Left lung (tissue), 10 donors: ENCODE measurements around the gene PCGF2. TPM values are rescaled to one million over a fixed set of nuclear protein-coding genes. Genes with fewer than 3 reads are reported as not detected.

Experiments
- ATAC-seq: fragments of 200-7000 bp; cut with Tn5 transposase; one replicate; pipeline ENCODE4 v1.9.1; 2020; ENCODE audit warnings: moderate library complexity
- DNase-seq, 4 donors: peaks; one replicate each; pipeline ENCODE4 v3.0.0-alpha.2; 2013 to 2020
- H3K27ac ChIP-seq, 2 donors: fragments of 200-600 bp; sonication (generic) in 1 of 2; one replicate each; pipeline versions ENCODE4 v1.5.0 to v1.8.0; 2020 to 2021
- H3K27me3 ChIP-seq, 2 donors: fragments of 200-600 bp; sonication (generic) in 1 of 2; one replicate each; pipeline versions ENCODE4 v1.5.0 to v1.8.0; 2020 to 2021
- H3K36me3 ChIP-seq, 2 donors: fragments of 200-600 bp; sonication (generic) in 1 of 2; one replicate each; pipeline versions ENCODE4 v1.5.0 to v1.8.0; 2020 to 2021
- H3K4me1 ChIP-seq, 2 donors: fragments of 200-600 bp; one replicate each; pipeline ENCODE4 v1.8.0; 2021
- H3K4me3 ChIP-seq, 2 donors: fragments of 200-600 bp; sonication (generic) in 1 of 2; one replicate each; pipeline versions ENCODE4 v1.5.0 to v1.8.0; 2020 to 2021; ENCODE audit warnings: mild to moderate bottlenecking in 1 of 2
- H3K9me3 ChIP-seq, 2 donors: fragments of 200-600 bp; sonication (generic) in 1 of 2; one replicate each; pipeline versions ENCODE4 v1.5.0 to v1.8.0; 2020 to 2021
- CTCF ChIP-seq, 2 donors: fragments of 200-600 bp; sonication (generic) in 1 of 2; IDR thresholded peaks; one replicate each; pipeline versions ENCODE4 v1.5.0 to v1.8.0; 2021; ENCODE audit warnings: antibody characterized with exemption in 2 of 2
- intact Hi-C, 2 donors: fragments of 100-400 bp; cut with DNase I; formaldehyde crosslinking; loops; one replicate each; pipeline versions ENCODE4 v1.11.2 to v1.14.2; 2022
- polyA plus RNA-seq, 6 donors: library from polyadenylated mRNA; unstranded; fragments of 120-200 nt; gene quantifications; one replicate each; pipeline ENCODE4 v1.2.1, GENCODE V29; 2013; ENCODE audit not compliant: insufficient read length in 6 of 6
- total RNA-seq, 2 donors: library from RNA; stranded (reverse); fragmentation: NEBNext Ultra II Directional; extraction: Animal tissue kit (Norgen Biotek cat#: 25700); gene quantifications; one replicate each; pipeline ENCODE4 v1.2.1, GENCODE V29; 2021
- donor health status: DM: no; HTN: yes; CAD: no.
- donor health status: DM: no; HTN: no; CAD: no.

Gene PCGF2
- total and polyA plus RNA-seq, 8 donors, result 40.0 to 102 (median 85.0) TPM

GRCh38 chr17:38725066-38725465 lies 23.1 kb downstream of the PCGF2 start:
- intact Hi-C loops, result no loop called here
- Histone ChIP-seq H3K36me3 (peaks cover 0 to 57% of the 10 kb centered on the region in 2 donors), H3K4me3 (no peak overlapping the region), H3K27ac (no peak overlapping the region), H3K9me3 (no peaks in the 10 kb centered on the region), H3K4me1 (peaks cover 0 to 32% of the 10 kb centered on the region in 2 donors), H3K27me3 (no peaks in the 10 kb centered on the region)
- DNase-seq, result no peak
- ATAC-seq, result no peak
- TF ChIP-seq CTCF (IDR thresholded peaks at IDR 0.05), result no peak

GRCh38 chr17:38724337-38724988 lies 23.7 kb downstream of the PCGF2 start:
- ATAC-seq, result peak; percentile 4
- H3K4me3 ChIP-seq, result no peak overlapping the region

GRCh38 chr17:38721802-38722201 lies 26.3 kb downstream of the PCGF2 start:
- no peaks in the 10 kb centered on the region for H3K27me3 ChIP-seq
- no peak for ATAC-seq
- intact Hi-C loops, result no loop called here
- H3K4me3 ChIP-seq, result no peak overlapping the region
- H3K27ac ChIP-seq, result no peak overlapping the region
- no peak for DNase-seq
- no peak for TF ChIP-seq CTCF (IDR thresholded peaks at IDR 0.05)
- H3K4me1 ChIP-seq, result peaks cover 0 to 4% of the 10 kb centered on the region in 2 donors
- H3K9me3 ChIP-seq, result no peaks in the 10 kb centered on the region
- H3K36me3 ChIP-seq, result peaks cover 0 to 89% of the 10 kb centered on the region in 2 donors

More at GRCh38 chr17:38724337-38724988, 23.7 kb downstream of the PCGF2 start:
- intact Hi-C loops, result no loop called here
- H3K27ac ChIP-seq, result peak overlapping the region in 1 of 2 donors; percentile 30
- H3K36me3 ChIP-seq, result peaks cover 0 to 63% of the 10 kb centered on the region in 2 donors
- TF ChIP-seq CTCF (IDR thresholded peaks at IDR 0.05), result no peak
- H3K9me3 ChIP-seq, result no peaks in the 10 kb centered on the region
- no peak for DNase-seq
- no peaks in the 10 kb centered on the region for H3K27me3 ChIP-seq
- H3K4me1 ChIP-seq, result peaks cover 0 to 28% of the 10 kb centered on the region in 2 donors

GRCh38 chr17:38720941-38721340 lies 27.2 kb downstream of the PCGF2 start:
- intact Hi-C loops, result no loop called here

More at GRCh38 chr17:38720941-38721340, 27.2 kb downstream of the PCGF2 start:
- Histone ChIP-seq H3K36me3 (peaks cover 0 to 98% of the 10 kb centered on the region in 2 donors), H3K27ac (no peak overlapping the region), H3K27me3 (no peaks in the 10 kb centered on the region), H3K4me3 (no peak overlapping the region), H3K4me1 (peaks cover 0 to 4% of the 10 kb centered on the region in 2 donors), H3K9me3 (no peaks in the 10 kb centered on the region)
- DNase-seq, result no peak
- no peak for ATAC-seq
- no peak for TF ChIP-seq CTCF (IDR thresholded peaks at IDR 0.05)
